ENCODE measurements around the gene PLPP1.

GRCh38 chr5:55533521-55534435 is 986 bp downstream of the PLPP1 start:
- no peak for TF ChIP-seq POLR2A (IDR thresholded peaks at IDR 0.05; ENCODE audit: low read length)
- no peak for TF ChIP-seq GATA1 (IDR thresholded peaks at IDR 0.05; ENCODE audit: low read depth, low read length)
